ENCODE data around the gene KCNK13. TPM values are rescaled to one million over a fixed set of nuclear protein-coding genes. Genes with fewer than 3 reads are reported as not detected.

The KCNK13 gene
- total RNA-seq, 1 donor from 2014 or later = 3.2 TPM

- Mint-ChIP-seq H3K4me1 (ENCODE audit: unreplicated experiment) (peaks cover 12% of the 10 kb centered on the region), H3K27me3 (peaks cover 3% of the 10 kb centered on the region), H3K4me3 (no peak overlapping the region), H3K9me3 (no peaks in the 10 kb centered on the region), H3K36me3 (no peaks in the 10 kb centered on the region), H3K27ac (no peak overlapping the region)
- DNase-seq (ENCODE audit: extremely low spot score, unreplicated experiment) = no peak
- no peak for TF ChIP-seq CTCF (conservative IDR thresholded peaks at IDR 0.05)
Observed at GRCh38 chr14:90140956-90141316, 79.1 kb downstream of the KCNK13 start.

DNA sequence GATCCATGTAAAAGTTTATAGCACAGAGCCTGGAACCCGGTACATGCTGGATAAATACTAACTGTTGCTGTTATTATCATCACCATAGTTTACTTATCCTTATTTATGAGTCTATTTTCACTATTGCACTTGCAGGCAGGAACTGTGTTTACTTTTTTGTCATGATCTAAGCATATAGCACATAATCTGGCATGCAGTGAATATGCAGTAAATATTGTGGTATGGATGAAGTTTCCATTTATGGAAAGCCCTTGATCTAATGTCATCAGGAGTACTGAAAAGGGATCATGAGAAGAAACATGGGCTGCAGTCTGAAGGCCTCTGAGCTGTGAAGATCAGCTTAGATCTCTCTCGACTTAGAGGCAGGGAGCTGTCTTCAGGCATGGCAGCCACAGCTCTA is 91.6 kb downstream of the KCNK13 start:
- Mint-ChIP-seq H3K27ac (no peak overlapping the region), H3K4me1 (ENCODE audit: unreplicated experiment) (peaks cover 1% of the 10 kb centered on the region), H3K27me3 (no peaks in the 10 kb centered on the region), H3K4me3 (no peak overlapping the region), H3K9me3 (peaks cover 6% of the 10 kb centered on the region), H3K36me3 (no peaks in the 10 kb centered on the region)
- TF ChIP-seq CTCF (conservative IDR thresholded peaks at IDR 0.05) = no peak
- DNase-seq (ENCODE audit: extremely low spot score, unreplicated experiment) = no peak

DNA sequence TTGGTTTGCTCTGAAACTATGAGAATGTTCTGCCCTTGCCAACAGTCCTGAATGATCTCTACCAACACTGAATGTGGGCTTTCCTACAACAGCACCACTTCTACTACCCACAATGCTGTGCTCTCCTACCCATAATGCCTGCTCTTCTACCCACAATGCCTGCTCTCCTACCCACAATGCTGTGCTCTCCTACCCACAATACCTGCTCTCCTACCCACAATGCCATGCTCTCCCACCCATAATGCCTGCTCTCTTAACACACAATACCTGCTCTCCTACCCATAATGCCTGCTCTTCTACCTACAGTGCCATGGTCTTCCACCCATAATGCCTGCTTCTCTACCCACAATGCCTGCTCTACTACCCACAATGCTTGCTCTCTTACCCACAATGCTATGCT is 92.3 kb downstream of the KCNK13 start:
- Mint-ChIP-seq H3K4me1 (ENCODE audit: unreplicated experiment) (peaks cover 8% of the 10 kb centered on the region), H3K4me3 (no peak overlapping the region), H3K27ac (no peak overlapping the region), H3K9me3 (peaks cover 6% of the 10 kb centered on the region), H3K36me3 (no peaks in the 10 kb centered on the region), H3K27me3 (no peaks in the 10 kb centered on the region)
- TF ChIP-seq CTCF (conservative IDR thresholded peaks at IDR 0.05) = no peak
- no peak for DNase-seq (ENCODE audit: extremely low spot score, unreplicated experiment)

- peaks cover 12% of the 10 kb centered on the region for H3K4me1 Mint-ChIP-seq (ENCODE audit: unreplicated experiment)
- H3K36me3 Mint-ChIP-seq = no peaks in the 10 kb centered on the region
- DNase-seq (ENCODE audit: extremely low spot score, unreplicated experiment) = no peak
- no peaks in the 10 kb centered on the region for H3K9me3 Mint-ChIP-seq
- no peak overlapping the region for H3K27ac Mint-ChIP-seq
- H3K27me3 Mint-ChIP-seq = peaks cover 7% of the 10 kb centered on the region
- TF ChIP-seq CTCF (conservative IDR thresholded peaks at IDR 0.05) = no peak
- H3K4me3 Mint-ChIP-seq = no peak overlapping the region
Observed at GRCh38 chr14:90159146-90159545, 97.4 kb downstream of the KCNK13 start.

DNA sequence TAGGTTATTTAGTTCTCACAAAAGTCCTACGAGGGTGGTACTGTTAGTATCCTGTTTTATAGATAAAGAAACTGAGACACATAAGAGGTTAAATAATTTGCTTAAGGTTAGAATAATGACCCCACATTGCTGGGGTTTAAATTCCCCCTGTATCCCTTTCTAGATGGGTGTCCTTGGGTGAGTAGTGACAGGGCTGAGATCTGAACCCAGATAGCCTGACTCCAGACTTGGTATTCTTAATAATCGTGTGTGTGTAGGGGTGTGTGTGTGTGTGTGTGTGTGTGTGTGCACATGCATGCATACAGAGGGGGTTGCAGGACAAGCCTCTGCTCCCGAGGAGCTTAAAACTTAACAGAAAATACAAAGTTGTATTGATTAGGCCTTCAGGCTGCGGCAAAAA is 97.9 kb downstream of the KCNK13 start:
- Mint-ChIP-seq H3K4me3 (no peak overlapping the region), H3K27ac (no peak overlapping the region), H3K36me3 (no peaks in the 10 kb centered on the region), H3K4me1 (ENCODE audit: unreplicated experiment) (peaks cover 12% of the 10 kb centered on the region), H3K27me3 (peaks cover 7% of the 10 kb centered on the region), H3K9me3 (no peaks in the 10 kb centered on the region)
- no peak for TF ChIP-seq CTCF (conservative IDR thresholded peaks at IDR 0.05)
- no peak for DNase-seq (ENCODE audit: extremely low spot score, unreplicated experiment)

DNA sequence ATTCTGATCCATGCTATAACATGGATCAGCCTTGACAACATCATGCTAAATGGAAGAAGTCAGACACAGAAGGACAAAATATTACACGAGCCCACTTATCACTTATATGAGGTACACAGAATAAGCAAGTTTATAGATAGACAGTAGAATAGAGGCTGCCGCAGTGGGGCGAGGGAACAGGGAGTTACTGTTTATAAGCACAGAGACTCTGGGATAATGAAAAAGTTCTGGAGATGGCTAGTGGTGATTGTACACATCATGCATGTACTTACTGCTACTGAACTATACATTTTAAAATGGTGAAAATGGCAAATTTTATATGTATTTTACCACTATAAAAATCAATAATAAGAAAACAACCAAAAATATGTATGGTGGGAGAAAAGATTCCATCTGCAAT is 99.3 kb downstream of the KCNK13 start:
- H3K36me3 Mint-ChIP-seq = no peaks in the 10 kb centered on the region
- peaks cover 12% of the 10 kb centered on the region for H3K4me1 Mint-ChIP-seq (ENCODE audit: unreplicated experiment)
- DNase-seq (ENCODE audit: extremely low spot score, unreplicated experiment) = no peak
- no peak overlapping the region for H3K4me3 Mint-ChIP-seq
- H3K27ac Mint-ChIP-seq = no peak overlapping the region
- H3K27me3 Mint-ChIP-seq = peaks cover 7% of the 10 kb centered on the region
- H3K9me3 Mint-ChIP-seq = no peaks in the 10 kb centered on the region
- TF ChIP-seq CTCF (conservative IDR thresholded peaks at IDR 0.05) = no peak

Measured in type B pancreatic cell (in vitro differentiated cells).